ENCODE results near the gene SMIM27. TPM values are rescaled to one million over a fixed set of nuclear protein-coding genes. Genes with fewer than 3 reads are reported as not detected.
"Not testable (repeated sequence)": the region's sequence is repeated elsewhere in the genome, so short reads cannot be mapped to it uniquely, and the experiment has no call there.

Gene SMIM27
- total RNA-seq, 2 experiments from 2014 or later = 14.8 to 18.4 TPM

DNA sequence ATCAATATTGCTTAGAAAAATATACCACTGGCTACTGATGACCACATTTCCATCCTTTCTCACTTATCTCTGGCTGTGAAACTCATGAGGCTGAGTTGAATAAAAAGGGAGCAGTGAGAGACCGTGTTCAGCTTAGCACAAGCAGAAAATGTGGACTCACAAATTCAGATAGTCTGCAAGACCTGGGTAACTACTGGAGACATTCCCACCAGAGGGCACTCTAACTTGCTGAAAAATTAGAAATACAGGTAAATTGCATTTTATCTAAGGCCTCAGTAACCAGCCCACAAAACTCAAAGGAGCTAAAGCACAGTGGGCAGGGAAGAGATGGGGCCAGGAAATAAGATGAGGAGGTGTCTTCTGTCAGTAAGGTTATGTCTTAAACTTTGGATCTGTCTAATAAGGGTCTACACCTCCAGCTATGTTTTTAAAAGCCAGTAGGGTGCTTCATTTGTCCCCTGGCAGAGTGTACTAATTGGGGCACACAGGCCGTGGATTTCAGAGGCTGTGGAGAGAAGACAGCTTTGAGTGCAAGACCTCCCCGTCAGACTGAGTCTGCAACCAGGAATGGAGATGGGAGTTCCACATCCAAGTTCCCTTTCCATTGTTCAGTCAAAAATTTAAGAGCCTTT is 29.5 kb downstream of the SMIM27 start:
- CTCF ChIA-PET = interaction anchor here (0.6 to 7.6 kb wide), 8 partner anchors 10 to 395 kb away, joined by 3 to 108 read pairs (median 3); partner anchors contain the start of gene ACO1
- POLR2A ChIA-PET = no interaction called here

DNA sequence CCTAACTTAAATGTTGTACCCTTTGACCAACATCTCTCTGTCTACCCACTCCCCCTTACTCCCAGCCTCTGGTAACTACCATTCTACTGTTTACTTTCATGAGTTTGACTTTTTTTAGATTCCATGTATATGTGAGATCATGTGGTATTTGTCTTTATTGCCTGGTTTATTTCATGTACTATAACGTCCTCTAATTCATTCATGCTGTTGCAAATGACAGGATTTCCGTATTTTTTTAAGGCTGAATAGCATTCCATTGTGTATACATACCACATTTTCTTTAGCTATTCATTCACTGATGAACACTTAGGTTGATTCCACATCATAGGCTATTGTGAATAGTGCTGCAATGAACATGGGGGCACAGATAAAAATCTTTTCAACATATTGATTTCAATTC is 32.7 kb downstream of the SMIM27 start:
- CTCF ChIA-PET = no interaction called here
- POLR2A ChIA-PET = no interaction called here

DNA sequence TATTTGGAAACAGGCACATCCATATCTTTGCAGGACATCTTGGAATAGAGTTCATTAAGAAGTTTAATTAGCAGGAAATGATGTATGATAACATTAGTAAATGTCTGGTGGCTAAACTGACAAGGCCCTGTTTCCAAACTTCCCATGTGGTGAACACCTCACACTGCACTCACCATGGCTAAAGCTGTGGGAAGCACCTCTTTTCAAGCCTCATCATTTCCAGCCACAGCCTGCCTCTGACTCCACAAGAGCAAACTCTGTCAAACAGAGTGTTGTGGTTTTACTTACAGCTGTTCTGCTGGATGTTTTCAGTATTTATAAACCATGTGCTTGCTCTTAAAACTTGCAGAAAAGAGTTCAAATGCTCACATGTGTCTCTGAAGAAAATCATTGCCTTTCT is 35.8 kb downstream of the SMIM27 start:
- ChIA-PET CTCF (no interaction called here), POLR2A (no interaction called here)

DNA sequence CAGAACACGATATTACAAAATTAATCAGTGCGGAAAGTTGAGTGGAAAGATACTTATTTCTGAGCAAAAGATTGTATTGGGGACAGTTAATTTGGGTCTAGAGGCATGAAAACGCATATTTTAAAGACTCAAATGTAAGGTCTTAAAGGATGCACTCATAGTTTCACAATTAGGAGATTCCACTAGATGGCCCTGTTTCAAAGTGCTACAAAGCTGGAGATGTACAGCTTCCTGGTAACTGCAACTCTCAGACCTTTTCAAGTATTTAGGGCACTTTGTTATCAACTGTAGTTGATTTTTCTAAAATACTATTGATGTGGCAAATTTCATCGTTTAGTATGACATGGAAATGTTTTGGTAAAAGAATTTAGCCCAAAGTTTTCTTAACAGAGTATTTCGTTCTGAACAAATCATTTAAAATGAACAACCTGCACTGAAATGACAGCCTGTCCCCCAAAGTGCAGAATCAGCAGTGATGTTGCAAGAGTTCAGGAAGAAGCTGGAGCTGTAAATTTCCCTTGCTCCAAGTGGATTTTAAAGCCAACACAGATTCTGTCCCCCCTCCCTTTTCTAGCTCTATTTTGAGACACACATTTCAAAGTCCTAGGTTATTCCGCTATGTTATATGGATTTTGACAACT is 37.1 kb downstream of the SMIM27 start:
- POLR2A ChIA-PET = interaction anchor here (0.6 kb wide), 1 partner anchor 231 kb away, joined by 12 read pairs; no protein-coding TSS in a partner anchor
- CTCF ChIA-PET = interaction anchor here (0.7 to 1.6 kb wide), 3 partner anchors 9 to 379 kb away, joined by 4 to 6 read pairs (median 5); no protein-coding TSS in a partner anchor

DNA sequence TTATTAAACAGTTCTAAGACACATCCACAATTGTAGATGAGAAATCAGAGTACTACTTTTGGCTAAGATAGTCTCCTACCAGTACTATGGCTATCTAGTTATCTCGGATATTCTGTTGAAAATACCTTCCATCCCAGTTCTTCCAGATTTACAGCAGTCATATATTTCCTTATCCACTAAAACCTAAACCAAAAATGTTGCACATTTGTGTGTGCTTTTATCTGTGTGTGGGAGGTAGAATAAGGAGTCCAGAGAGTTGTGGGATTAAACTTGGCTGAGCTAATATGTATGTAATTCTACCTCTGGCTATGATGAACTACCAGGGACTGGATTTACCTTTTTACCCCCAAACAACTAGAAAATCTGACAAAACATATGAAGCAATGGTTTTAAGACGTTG is 38.3 kb downstream of the SMIM27 start:
- CTCF ChIA-PET = interaction anchor here (1.6 kb wide), 1 partner anchor 212 kb away, joined by 5 read pairs; no protein-coding TSS in a partner anchor

DNA sequence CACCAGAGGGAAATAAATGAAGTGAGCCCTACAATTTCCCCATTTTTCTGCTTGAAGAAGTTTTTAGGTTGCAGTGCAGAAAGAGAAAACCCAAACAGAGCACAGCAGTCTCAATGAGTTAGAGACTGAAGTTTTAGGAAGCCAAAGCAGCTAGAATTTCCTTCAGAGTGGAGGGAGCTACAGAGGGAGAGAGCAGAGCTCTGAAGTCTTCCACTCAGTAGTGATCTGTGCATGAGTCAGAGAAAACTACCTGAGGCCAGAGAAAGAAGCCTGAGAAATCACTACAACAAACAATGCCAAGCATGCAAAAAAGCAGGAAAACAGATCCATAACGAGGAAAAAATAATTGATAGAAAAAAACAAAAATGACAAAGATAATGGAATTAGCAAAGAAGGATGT is 38.8 kb downstream of the SMIM27 start:
- CTCF ChIA-PET = no interaction called here
- POLR2A ChIA-PET = no interaction called here

More for the DNA sequence above, 38.3 kb downstream of the SMIM27 start:
- POLR2A ChIA-PET = no interaction called here

DNA sequence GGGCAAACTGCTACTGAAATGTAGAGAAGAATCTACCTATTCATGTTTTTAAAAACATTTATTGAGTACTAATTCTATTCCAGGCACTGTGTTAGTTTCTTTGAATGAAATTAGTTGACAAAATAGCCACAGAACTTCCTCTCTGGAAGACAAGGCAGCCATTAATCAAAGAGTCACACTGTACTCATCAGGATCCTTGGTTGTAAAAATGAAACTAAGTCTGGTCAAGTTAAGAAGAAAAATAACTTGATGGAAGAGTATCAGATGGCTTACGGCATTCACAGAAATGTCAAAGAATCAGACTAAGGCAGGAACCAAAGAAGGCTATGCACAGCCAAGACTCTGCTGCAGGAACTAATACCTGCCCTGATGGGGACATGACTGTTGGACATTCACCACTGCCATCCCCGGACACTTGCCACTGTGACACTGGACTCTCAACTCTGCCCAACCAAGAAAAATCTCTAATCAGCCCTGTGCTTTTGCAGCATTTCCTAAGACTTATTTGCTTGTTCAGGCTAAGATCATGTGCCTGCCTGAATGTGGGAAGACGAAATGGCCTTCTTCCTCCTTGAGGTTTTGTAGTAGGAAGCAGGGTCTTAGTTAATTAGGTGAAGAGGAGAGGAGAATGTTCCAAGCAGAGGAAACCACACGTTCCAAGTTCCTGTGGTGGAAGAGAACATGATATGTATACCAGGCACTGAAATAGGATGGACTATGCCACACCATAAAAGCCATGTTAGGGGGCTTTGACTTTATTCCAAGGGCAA is 44.2 kb downstream of the SMIM27 start:
- ChIA-PET CTCF (no interaction called here), POLR2A (no interaction called here)

DNA sequence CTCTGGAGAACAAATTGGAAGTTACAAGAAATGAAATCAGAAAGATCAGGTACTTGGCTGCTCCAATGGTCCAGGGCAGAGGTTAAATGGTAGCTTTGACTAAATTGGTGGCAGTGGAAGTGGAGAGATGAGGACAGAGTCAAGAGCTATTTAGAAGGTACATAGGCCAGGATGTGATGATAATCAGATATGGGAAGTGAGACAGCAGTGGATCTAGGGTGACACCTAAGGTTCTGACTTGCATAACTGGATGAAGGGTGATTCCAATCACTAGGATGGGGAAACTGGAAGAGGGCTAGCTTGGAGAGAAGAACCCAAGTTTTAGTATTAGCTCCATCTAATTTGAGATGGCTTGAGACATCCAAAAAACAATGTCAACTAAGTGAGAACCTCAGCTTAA is 44.8 kb downstream of the SMIM27 start:
- POLR2A ChIA-PET = no interaction called here

DNA sequence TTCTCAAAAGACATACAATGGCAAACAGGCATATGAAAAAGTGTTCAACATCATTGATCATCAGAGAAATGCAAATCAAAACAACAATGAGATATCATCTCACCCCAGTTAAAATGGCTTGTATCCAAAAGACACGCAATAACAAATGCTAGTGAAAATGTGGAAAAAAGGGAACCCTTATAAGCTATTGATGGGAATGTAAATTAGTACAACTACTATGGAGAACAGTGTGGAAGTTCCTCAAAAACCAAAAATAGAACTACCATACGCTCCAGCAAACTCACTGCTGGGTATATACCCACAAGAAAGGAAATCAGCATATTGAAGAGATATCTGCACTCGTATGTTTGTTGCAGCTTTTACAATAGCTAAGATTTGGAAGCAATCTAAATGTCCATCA is 46.9 kb downstream of the SMIM27 start:
- CTCF ChIA-PET, POLR2A ChIA-PET: not testable (repeated sequence)

More for the DNA sequence above, 44.8 kb downstream of the SMIM27 start:
- CTCF ChIA-PET = no interaction called here

Other genes with a start within 250 kb of the SMIM27 start
- gene ACO1, start 167.7 kb upstream of the SMIM27 start, total RNA-seq = 10 to 100 TPM; 15.8 to 16.8 TPM
- gene RIGI, start 26.1 kb upstream of the SMIM27 start, total RNA-seq = 1 to 10 TPM; 4.2 TPM
- gene TOPORS, start 259 bp downstream of the SMIM27 start, total RNA-seq = 10 to 100 TPM; 16.3 to 16.8 TPM
- gene NDUFB6, start 20.8 kb downstream of the SMIM27 start, total RNA-seq = 10 to 100 TPM; 57.8 to 59.9 TPM
- gene TAF1L, start 83.3 kb downstream of the SMIM27 start, total RNA-seq = not detected
- gene TMEM215, start 231.2 kb downstream of the SMIM27 start, total RNA-seq = not detected